GM13977 (cell line): ENCODE data around the gene CCNA1.

Experiments used
- DNase-seq: peaks from one replicate; pipeline ENCODE4 v3.0.0; 2012; ENCODE audit warnings: low spot score
- CTCF ChIP-seq: IDR thresholded peaks from 2 replicates; pipeline ENCODE4 v1.5.1; 2012; ENCODE audit warnings: mild to moderate bottlenecking, control low read depth; ENCODE audit not compliant: insufficient read depth; ENCODE audit errors: extremely low read depth, missing control alignments
- in situ Hi-C: fragments of 300-500 bp; cut with MboI; formaldehyde crosslinking; loops from one replicate; pipeline ENCODE4 v1.12.0; 2022; ENCODE audit warnings: low sequenced_read_pairs, low pct_unique_long_range_greater_than_20kb, mixed read lengths, inconsistent platforms; ENCODE audit not compliant: unreplicated experiment

Gene CCNA1

GRCh38 chr13:36417331-36417730 lies 15.0 kb upstream of the CCNA1 start:
- no peak for TF ChIP-seq CTCF
- in situ Hi-C loops = no loop called here
- DNase-seq = no peak

GRCh38 chr13:36418022-36418805 lies 14.1 kb upstream of the CCNA1 start:
- no peak for DNase-seq
- in situ Hi-C loops = no loop called here
- no peak for TF ChIP-seq CTCF

GRCh38 chr13:36420437-36420891 lies 11.8 kb upstream of the CCNA1 start:
- DNase-seq = peak; percentile 61
- in situ Hi-C loops = no loop called here
- peak; percentile 82 for TF ChIP-seq CTCF

- in situ Hi-C loops = no loop called here
- DNase-seq = no peak
- no peak for TF ChIP-seq CTCF
These were observed 10.8 kb upstream of the CCNA1 start for GRCh38 chr13:36421447-36421846.

- TF ChIP-seq CTCF = no peak
- DNase-seq = no peak
- in situ Hi-C loops = no loop called here
These were observed 4.2 kb upstream of the CCNA1 start for GRCh38 chr13:36428086-36428485.

GRCh38 chr13:36430247-36431203 lies 1.8 kb upstream of the CCNA1 start:
- no peak for TF ChIP-seq CTCF
- DNase-seq = no peak
- in situ Hi-C loops = no loop called here
